ENCODE data around the gene CPXM2.

GRCh38 chr10:123798856-123799255 is 92.8 kb downstream of the CPXM2 start:
- TF ChIP-seq EZH2 (IDR thresholded peaks at IDR 0.05; ENCODE audit: low read length) (no peak), CTCF (optimal IDR thresholded peaks at IDR 0.05 in 1 of 3, IDR thresholded peaks at IDR 0.05 in 1 of 3, conservative IDR thresholded peaks at IDR 0.05 in 1 of 3; ENCODE audit: extremely low read depth in 1 of 3, insufficient read depth in 2 of 3, low read length in 3 of 3) (no peak)
